ENCODE data around the gene SEMA5A. TPM values are rescaled to one million over a fixed set of nuclear protein-coding genes. Genes with fewer than 3 reads are reported as not detected.

The SEMA5A gene
- total RNA-seq, 1 experiment from 2014 or later = 0.15 TPM

- TF ChIP-seq TCF7L2 (IDR thresholded peaks at IDR 0.05; ENCODE audit: low read depth, low read length) = no peak
Observed at GRCh38 chr5:9188956-9189355, 356.9 kb downstream of the SEMA5A start.

GRCh38 chr5:9188131-9188530, 357.7 kb downstream of the SEMA5A start:
- BruUV-seq (replicated peaks) = no TSS peak
- H3K4me1 ChIP-seq (ENCODE audit: control insufficient read depth, insufficient read depth, low read length) = no peaks in the 10 kb centered on the region
- TF ChIP-seq TCF7L2 (IDR thresholded peaks at IDR 0.05; ENCODE audit: low read depth, low read length) (no peak), CTCF (IDR thresholded peaks at IDR 0.05) (no peak), SIN3A (IDR thresholded peaks at IDR 0.05; ENCODE audit: borderline replicate concordance, insufficient read depth, low read depth, low read length) (no peak), POLR2AphosphoS5 (IDR thresholded peaks at IDR 0.05; ENCODE audit: low read depth, low read length) (no peak), REST (IDR thresholded peaks at IDR 0.05; ENCODE audit: insufficient read depth in 1 of 2, low read depth in 2 of 2, low read length in 1 of 2) (no peak)
- CTCF ChIA-PET = no interaction called here
- no peak for ATAC-seq
- H3K27ac ChIP-seq (ENCODE audit: low read length) = no peak overlapping the region
- no peaks in the 10 kb centered on the region for H3K9me3 ChIP-seq (ENCODE audit: control insufficient read depth, insufficient read depth, low read depth, low read length)
- no peaks in the 10 kb centered on the region for H3K36me3 ChIP-seq (ENCODE audit: control insufficient read depth, insufficient read depth, low read length)
- DNase-seq (ENCODE audit: low read depth, low spot score) = no peak
- in situ Hi-C loops (cut with HindIII; ENCODE audit: low pct_unique_long_range_greater_than_20kb, low sequenced_read_pairs) (no loop called here), intact Hi-C loops (cut with micrococcal nuclease; ENCODE audit: unreplicated experiment) (no loop called here)
- H3K27me3 ChIP-seq (ENCODE audit: control insufficient read depth, insufficient read depth, low read length) = no peaks in the 10 kb centered on the region
- no peak overlapping the region for H3K4me3 ChIP-seq (ENCODE audit: low read depth in 2 of 2, low read length in 2 of 2)
- POLR2A ChIA-PET = no interaction called here

More at GRCh38 chr5:9188956-9189355, 356.9 kb downstream of the SEMA5A start:
- no peak overlapping the region for H3K27ac ChIP-seq (ENCODE audit: low read length)
- H3K27me3 ChIP-seq (ENCODE audit: control insufficient read depth, insufficient read depth, low read length) = no peaks in the 10 kb centered on the region
- BruUV-seq (replicated peaks) = no TSS peak
- no peaks in the 10 kb centered on the region for H3K36me3 ChIP-seq (ENCODE audit: control insufficient read depth, insufficient read depth, low read length)
- CTCF ChIA-PET = no interaction called here
- no peak for ATAC-seq
- no peaks in the 10 kb centered on the region for H3K4me1 ChIP-seq (ENCODE audit: control insufficient read depth, insufficient read depth, low read length)
- POLR2A ChIA-PET = no interaction called here
- no peak for DNase-seq (ENCODE audit: low read depth, low spot score)
- intact Hi-C loops (cut with micrococcal nuclease; ENCODE audit: unreplicated experiment) (no loop called here), in situ Hi-C loops (cut with HindIII; ENCODE audit: low pct_unique_long_range_greater_than_20kb, low sequenced_read_pairs) (no loop called here)
- H3K9me3 ChIP-seq (ENCODE audit: control insufficient read depth, insufficient read depth, low read depth, low read length) = no peaks in the 10 kb centered on the region
- H3K4me3 ChIP-seq (ENCODE audit: low read depth in 2 of 2, low read length in 2 of 2) = no peak overlapping the region

- ATAC-seq (no peak), DNase-seq (ENCODE audit: low read depth, low spot score) (no peak)
- ChIA-PET CTCF (no interaction called here), POLR2A (no interaction called here)
- Histone ChIP-seq H3K4me3 (ENCODE audit: low read depth in 2 of 2, low read length in 2 of 2) (no peak overlapping the region), H3K27ac (ENCODE audit: low read length) (no peak overlapping the region), H3K4me1 (ENCODE audit: control insufficient read depth, insufficient read depth, low read length) (no peaks in the 10 kb centered on the region), H3K27me3 (ENCODE audit: control insufficient read depth, insufficient read depth, low read length) (no peaks in the 10 kb centered on the region), H3K36me3 (ENCODE audit: control insufficient read depth, insufficient read depth, low read length) (no peaks in the 10 kb centered on the region), H3K9me3 (ENCODE audit: control insufficient read depth, insufficient read depth, low read depth, low read length) (no peaks in the 10 kb centered on the region)
- in situ Hi-C loops (cut with HindIII; ENCODE audit: low pct_unique_long_range_greater_than_20kb, low sequenced_read_pairs) (no loop called here), intact Hi-C loops (cut with micrococcal nuclease; ENCODE audit: unreplicated experiment) (no loop called here)
- TF ChIP-seq CTCF (IDR thresholded peaks at IDR 0.05) = no peak
- no peak for TF ChIP-seq REST (IDR thresholded peaks at IDR 0.05; ENCODE audit: insufficient read depth in 1 of 2, low read depth in 2 of 2, low read length in 1 of 2)
- no peak for TF ChIP-seq SIN3A (IDR thresholded peaks at IDR 0.05; ENCODE audit: borderline replicate concordance, insufficient read depth, low read depth, low read length)
- no peak for TF ChIP-seq POLR2AphosphoS5 (IDR thresholded peaks at IDR 0.05; ENCODE audit: low read depth, low read length)
- no peak for TF ChIP-seq TCF7L2 (IDR thresholded peaks at IDR 0.05; ENCODE audit: low read depth, low read length)
- BruUV-seq (replicated peaks) = no TSS peak
Observed at GRCh38 chr5:9187614-9188013, 358.3 kb downstream of the SEMA5A start.
